ENCODE results near the gene ZFYVE27.

DNA sequence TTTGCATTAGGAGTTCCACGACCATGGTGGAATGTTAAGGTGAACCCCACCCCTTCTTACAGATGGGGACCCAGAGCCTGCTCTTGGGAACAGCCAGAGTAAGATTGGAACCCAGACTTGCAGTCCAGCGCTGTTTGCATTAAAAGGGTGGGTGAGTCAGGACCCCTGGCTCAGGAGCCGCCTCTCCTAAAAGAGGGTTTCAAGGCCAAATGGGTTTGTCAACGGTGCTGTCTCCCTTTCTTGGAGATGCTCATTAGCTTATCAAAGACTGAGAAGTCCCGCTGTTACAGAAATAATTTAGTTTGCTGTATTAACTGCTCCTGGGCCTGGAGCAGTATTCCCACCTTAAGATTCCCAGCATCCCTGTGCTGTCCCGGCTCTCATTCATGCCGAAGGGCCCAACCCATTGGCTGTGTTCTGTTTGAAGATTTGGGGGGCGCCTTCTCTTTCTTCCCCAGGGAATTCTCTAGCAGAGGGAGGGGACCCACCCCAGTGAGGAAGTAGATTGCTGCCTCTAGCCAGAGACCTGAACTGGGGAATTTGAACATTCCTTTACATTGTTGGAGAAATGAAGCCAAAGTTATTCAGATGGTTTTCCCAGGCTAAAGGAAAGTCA lies 21.6 kb upstream of the ZFYVE27 start:
- TF ChIP-seq, protein P1, sequence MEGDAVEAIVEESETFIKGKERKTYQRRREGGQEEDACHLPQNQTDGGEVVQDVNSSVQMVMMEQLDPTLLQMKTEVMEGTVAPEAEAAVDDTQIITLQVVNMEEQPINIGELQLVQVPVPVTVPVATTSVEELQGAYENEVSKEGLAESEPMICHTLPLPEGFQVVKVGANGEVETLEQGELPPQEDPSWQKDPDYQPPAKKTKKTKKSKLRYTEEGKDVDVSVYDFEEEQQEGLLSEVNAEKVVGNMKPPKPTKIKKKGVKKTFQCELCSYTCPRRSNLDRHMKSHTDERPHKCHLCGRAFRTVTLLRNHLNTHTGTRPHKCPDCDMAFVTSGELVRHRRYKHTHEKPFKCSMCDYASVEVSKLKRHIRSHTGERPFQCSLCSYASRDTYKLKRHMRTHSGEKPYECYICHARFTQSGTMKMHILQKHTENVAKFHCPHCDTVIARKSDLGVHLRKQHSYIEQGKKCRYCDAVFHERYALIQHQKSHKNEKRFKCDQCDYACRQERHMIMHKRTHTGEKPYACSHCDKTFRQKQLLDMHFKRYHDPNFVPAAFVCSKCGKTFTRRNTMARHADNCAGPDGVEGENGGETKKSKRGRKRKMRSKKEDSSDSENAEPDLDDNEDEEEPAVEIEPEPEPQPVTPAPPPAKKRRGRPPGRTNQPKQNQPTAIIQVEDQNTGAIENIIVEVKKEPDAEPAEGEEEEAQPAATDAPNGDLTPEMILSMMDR (conservative IDR thresholded peaks at IDR 0.05; ENCODE audit: low read length), result no peak
- TF ChIP-seq EZH2phosphoT487 (IDR thresholded peaks at IDR 0.05; ENCODE audit: borderline replicate concordance, low read depth, low read length), result no peak

All from OCI-LY7 (cell line).